ENCODE measurements around the gene MRAS.

The MRAS gene

DNA sequence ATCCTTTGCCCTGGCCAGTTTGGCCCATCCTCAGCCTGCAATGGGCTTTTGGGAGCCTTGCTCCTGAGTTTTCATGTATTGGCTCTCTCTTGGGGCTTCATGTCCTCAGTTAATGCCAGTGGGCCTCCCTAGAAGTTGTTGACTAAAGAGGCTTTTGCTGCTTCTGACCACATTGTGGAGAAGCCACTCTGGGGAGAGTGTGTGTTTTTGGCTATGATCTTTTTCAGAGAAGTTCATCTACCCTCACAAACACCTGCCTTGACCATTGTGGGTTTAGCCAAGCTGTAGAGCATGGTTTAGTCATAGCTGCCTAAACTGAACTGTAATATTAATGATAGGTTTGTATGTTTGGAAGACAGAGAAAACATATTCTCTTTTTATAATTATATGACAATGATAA, 6.0 kb downstream of the MRAS start:
- DNase-seq, result no peak
- TF ChIP-seq POLR2A (IDR thresholded peaks at IDR 0.05; ENCODE audit: low read length) (no peak), GATA1 (IDR thresholded peaks at IDR 0.05; ENCODE audit: low read depth, low read length) (no peak)

DNA sequence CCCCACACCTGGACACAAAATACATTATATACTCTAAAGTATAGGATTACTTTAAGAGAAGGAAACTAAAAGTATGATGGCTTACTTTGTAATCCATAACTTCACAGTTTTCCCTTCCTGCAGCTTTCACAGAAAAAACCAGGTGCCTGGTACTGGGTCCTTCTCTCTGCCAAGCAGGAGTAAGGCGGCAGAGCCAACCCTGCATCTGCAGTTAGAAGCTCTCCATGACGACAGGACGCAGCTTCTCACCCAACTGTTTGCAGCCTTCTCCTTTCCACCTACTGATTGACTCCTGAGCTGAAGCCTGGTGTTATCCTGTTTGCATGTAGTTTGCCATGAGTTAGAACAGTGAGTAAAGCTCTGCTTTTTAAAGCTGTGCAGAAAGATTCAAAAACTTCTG, 6.7 kb downstream of the MRAS start:
- no peak for DNase-seq
- no peak for TF ChIP-seq GATA1 (IDR thresholded peaks at IDR 0.05; ENCODE audit: low read depth, low read length)
- TF ChIP-seq POLR2A (IDR thresholded peaks at IDR 0.05; ENCODE audit: low read length), result no peak

DNA sequence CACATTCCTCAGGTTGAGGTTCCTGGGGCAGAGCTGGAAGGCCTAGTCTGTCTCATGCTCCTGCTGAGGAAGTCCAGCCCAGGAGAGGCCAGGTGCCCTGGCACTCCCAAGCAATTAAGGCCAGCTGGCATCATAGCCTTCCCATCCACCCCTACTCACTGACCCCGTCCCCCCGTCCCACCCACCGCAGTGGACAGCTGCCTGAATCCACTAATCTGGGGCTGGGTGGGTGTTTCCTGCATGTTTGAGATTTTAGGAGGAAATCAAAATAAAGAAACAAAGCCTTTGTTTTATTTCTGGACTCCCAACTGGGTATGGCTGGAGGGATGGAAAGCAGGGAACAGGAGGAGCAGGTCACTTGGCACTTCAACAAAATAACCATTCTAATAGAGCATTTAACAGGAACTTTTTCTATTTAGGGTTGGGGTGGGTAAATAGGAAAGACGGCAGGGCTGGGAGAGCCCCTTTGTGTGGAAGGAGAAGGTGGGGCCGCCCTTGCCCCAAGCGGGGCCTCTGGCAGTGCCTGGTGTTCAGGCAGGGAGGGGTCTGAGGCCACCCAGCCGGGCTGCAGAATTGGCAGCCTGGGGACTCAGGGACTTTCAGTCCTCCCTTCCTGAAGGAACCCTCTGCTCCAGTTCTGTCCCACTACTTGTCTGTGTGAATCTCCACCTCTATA, 8.5 kb downstream of the MRAS start:
- TF ChIP-seq POLR2A (IDR thresholded peaks at IDR 0.05; ENCODE audit: low read length), result no peak
- no peak for TF ChIP-seq GATA1 (IDR thresholded peaks at IDR 0.05; ENCODE audit: low read depth, low read length)
- DNase-seq, result no peak

DNA sequence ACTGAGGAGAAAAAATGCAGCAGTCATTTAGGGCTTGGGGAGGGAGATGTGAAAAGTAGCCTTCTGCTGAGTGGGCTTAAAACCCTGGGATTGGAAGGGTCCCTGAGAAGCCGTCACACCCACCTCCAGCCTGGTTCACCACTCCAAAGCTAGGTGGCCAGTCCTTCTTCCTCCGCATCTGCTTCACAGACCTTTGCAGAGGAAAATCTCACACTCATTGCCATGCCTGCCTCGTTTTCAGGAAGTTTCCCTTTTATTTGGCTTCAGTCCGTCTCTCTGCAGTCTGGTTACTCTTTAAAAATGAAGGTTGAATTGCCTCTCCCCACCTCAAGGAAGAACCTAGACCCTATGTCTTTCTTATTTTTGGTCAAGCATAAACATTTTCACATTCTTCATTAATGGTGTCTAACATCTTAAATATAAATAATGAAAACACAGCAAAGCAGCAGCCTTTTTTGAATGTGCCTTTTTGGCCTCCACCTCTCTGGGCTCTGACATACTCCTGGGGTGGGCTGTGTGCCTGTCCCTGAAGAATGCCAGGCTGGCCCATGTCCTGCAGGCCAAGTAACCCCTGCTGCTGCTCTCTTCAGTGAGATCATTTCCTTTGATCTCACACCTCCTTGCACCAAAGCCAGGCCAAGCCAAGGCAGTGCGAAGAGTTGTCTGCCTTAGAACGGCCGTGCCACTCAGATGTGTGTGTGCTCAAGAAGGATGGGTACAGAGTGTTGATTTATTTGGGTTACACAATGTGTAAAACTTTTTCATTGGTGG, 11.0 kb downstream of the MRAS start:
- DNase-seq, result no peak
- TF ChIP-seq POLR2A (IDR thresholded peaks at IDR 0.05; ENCODE audit: low read length) (no peak), GATA1 (IDR thresholded peaks at IDR 0.05; ENCODE audit: low read depth, low read length) (no peak)

DNA sequence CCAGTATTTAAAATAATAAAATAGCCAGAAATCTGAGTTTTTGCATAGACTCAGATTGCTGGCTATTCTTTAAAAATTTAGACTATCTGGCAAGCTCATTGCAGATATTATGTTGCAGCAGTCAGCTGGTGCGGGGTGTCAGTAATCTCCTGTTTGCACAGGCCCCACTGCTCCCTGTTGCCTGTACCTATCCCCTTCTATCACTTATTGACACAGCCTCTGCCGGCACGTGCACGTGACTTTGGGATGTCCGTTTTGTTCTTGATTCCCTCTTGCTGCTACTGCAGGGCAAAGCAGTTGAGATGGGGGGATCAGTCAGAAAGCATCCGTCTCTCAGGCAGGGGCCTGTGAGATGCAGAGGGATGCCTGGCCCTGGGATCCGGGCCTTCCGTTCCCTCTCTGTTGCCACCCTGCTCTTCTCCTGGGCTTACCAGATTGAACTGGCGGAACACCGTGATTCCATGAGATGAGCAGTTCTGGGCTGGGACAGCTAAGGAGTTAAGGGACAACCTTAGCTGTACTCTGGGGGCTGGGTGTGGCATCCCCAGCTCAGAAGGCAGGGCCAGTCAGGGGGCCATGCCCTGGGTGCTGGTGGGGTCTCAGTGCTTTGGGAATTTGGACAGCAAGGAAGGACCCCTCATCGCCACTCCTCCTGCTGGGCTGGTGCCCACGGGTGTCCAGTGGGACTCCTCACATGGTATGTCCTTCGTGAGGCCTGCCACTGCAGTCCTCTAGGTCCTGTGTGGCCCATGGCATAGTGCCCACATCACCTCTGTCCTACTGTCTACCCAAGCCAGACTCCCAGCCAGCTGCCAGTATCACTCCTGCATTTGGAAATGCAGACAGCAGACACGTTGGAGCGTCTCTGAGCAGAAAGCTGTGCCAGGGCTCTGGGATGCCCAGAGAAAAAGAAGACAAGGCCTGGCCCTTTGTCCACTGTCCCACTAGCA, 11.8 kb downstream of the MRAS start:
- no peak for TF ChIP-seq POLR2A (IDR thresholded peaks at IDR 0.05; ENCODE audit: low read length)
- TF ChIP-seq GATA1 (IDR thresholded peaks at IDR 0.05; ENCODE audit: low read depth, low read length), result no peak
- no peak for DNase-seq

DNA sequence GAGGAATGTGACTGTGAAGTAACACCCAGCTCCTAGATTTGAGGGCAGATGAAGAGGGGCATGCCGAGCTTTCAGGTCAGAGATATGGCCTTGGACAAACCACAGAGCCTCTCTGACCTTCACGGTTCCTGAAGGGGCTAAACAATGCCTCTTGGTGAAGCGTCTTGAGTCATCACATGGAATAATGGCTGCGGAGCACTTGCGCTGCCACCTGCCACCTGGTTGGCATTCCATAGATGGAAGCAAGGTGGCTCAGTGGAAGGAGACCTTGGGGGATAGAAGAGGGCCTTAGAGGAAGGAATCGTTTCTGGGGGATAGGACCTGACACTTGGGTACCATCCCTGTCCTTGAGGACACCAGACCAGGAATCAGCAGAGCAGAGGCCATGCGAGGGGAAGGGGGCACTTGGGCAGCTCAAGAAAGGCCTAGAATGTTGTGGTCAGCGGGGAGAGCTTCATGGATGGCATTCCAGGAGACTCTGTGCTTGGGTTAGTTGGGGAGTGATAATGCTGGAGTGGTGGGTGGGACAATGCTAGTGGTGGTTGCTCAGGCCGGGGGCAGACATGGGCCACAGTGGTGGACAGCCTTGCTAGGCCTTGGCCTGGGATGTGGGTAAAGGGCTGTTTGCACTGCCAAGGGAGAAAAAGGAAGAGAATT, 12.6 kb downstream of the MRAS start:
- DNase-seq, result no peak
- TF ChIP-seq POLR2A (IDR thresholded peaks at IDR 0.05; ENCODE audit: low read length) (no peak), GATA1 (IDR thresholded peaks at IDR 0.05; ENCODE audit: low read depth, low read length) (no peak)

DNA sequence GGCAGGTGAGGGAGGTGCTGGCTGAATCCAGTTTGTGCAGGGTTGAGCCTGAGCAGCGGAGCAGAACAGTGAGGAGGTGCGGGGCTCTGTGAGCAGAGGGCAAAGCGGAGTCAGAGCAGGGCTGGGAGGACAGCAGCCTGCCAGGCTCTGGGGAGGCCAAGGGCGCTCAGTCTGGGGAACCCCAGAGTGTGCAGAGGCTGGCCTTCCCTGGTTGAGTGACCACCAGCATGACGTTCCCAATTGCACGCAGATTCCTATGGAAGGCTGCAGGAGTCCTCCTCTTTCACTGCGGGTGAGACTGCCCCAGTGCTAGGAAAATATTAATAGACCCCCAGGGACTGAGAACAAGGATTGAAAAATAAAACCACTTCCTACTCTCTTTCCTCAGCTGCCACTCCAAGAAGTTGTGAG, 13.2 kb downstream of the MRAS start:
- no peak for DNase-seq
- no peak for TF ChIP-seq GATA1 (IDR thresholded peaks at IDR 0.05; ENCODE audit: low read depth, low read length)

DNA sequence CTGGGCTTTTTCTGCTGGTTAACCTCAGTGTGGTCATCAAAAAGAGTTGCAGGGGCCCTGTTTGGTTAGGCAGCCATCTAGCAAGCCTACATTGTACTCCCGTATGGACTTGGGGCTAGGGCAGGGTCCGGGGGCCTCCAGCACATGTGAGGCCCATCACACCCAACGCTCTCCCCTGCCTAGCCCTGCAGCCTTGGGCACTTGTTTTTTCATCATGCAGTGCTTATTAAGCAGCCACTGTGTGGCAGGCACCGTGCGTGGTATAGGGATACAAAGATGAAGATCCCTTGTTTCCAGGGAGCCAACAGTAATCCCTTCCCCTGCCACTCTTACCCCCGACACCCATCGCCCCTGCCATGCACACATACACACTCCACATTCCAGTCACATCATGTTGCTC, 14.2 kb downstream of the MRAS start:
- DNase-seq, result peak; percentile 11 to 27
- no peak for TF ChIP-seq POLR2A (IDR thresholded peaks at IDR 0.05; ENCODE audit: low read length)
- no peak for TF ChIP-seq GATA1 (IDR thresholded peaks at IDR 0.05; ENCODE audit: low read depth, low read length)

DNA sequence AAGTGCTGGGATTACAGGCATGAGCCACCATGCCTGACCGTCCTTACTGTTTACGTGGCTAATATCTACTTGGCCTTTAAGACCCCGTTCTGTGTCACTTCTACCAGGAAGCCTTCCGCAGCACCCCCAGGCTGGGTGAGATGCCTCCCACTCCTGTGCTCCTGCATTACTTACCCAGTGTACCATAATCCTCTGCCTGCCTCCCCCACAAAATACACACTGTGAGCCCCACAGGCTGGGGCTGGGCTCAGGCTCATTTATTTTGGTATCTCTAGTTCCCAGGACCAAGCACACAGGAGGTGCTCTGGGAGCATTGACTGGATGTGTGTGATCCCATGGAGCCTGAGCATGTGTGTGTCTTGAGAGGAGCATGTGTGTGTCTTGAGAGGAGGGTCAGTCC, 14.9 kb downstream of the MRAS start:
- TF ChIP-seq GATA1 (IDR thresholded peaks at IDR 0.05; ENCODE audit: low read depth, low read length) (no peak), POLR2A (IDR thresholded peaks at IDR 0.05; ENCODE audit: low read length) (no peak)

DNA sequence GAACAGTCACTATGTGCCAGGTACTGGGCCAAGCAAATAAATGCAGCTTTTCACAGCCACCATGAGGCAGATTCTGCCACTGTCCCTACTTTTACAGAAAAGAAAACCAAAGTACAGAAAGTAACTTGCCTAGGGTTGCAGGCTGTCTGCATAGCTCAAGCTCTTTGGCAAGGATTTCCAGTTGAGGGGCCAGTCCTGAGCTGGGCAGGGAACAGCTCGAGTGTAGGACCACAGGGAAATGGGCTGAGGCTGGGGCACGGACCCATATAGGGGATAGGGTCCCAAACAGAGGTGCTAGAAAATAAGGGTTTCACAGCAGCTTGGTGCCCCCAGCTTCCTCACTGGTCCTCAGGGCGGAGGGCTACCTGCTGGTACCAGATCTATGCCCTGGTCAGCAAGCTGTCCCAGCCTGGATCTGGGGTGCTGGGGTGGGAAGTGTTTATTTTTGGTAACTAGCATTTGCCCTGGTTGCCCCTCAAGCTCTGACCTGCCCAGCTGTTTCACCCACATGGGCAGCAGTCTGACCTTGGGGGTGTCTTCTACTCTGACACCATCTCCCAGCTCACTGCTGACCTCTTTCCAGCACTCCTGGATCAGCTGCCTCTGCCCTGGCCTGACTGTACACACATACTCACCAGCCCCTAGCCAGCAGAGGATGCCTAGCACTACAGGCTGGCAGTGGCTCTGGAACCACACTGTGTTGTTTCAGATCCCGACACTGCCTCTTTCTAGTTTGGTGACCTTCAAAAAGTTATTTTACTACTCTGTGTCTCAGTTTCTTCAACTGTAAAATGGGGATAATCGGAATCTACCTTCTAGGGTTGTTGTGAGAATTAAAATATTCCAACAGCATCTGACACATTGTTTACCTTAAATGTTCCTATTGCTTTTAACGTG, 16.2 kb downstream of the MRAS start:
- no peak for DNase-seq
- no peak for TF ChIP-seq POLR2A (IDR thresholded peaks at IDR 0.05; ENCODE audit: low read length)
- no peak for TF ChIP-seq GATA1 (IDR thresholded peaks at IDR 0.05; ENCODE audit: low read depth, low read length)

More for the DNA sequence above, 14.9 kb downstream of the MRAS start:
- DNase-seq, result no peak

DNA sequence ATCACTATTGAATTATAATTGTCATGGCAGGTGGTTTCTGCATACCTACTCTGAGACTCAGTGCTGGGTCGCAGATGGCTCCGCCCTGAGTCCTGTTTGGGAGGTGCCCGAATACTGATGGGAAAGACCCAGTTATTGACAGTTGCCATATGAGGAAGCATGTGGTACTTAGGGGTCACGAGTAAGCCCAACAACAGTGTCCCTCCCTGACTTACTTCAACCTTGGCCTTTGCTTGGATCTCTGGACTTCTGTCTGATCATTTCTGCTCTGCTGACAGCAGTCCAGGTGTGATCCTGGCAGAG, 16.8 kb downstream of the MRAS start:
- no peak for TF ChIP-seq POLR2A (IDR thresholded peaks at IDR 0.05; ENCODE audit: low read length)
- TF ChIP-seq GATA1 (IDR thresholded peaks at IDR 0.05; ENCODE audit: low read depth, low read length), result no peak
- no peak for DNase-seq

DNA sequence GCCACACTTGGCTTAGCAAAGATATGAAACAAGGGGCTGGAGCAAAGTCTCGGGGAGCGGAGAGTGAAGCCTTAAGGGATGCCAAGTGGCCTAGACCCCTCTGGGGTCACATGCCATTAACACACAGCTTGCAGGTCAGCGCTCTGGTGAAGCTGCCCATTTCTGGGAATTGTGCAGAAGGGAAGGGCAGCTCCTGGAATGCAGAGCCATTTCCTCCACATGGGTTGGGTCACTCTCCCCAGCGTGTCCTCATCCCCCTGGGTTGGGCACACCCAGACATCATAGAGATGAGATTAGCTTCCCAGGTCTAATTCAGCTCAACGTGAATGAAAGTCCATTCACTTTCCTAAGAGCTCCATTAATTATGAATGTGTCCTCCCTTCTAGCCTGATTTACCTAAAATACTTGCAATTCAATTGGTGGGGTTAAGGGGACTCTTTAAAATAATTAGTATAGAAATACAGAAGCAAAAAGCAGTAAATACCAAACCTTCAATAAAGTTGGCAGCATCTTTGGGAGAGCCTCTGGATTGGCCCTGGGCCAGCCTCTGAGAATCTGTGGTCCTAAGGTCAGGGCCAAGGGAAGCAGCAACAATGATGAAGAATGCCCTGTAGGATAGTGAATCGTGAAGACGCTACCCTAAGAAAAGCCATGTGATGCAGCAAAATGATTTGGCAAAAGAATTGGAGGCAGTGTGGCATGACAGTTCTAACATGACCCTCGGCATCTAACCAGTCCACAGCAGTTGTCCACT, 17.8 kb downstream of the MRAS start:
- TF ChIP-seq POLR2A (IDR thresholded peaks at IDR 0.05; ENCODE audit: low read length) (no peak), GATA1 (IDR thresholded peaks at IDR 0.05; ENCODE audit: low read depth, low read length) (no peak)
- DNase-seq, result no peak

Measured in erythroblast (primary cell).